Fibroblast of mammary gland (primary cell): ENCODE data around the gene MFSD12.
A peak's percentile ranks its signal among the peaks of the same experiment; 100 is the strongest.
"Not testable (repeated sequence)": the region's sequence is repeated elsewhere in the genome, so short reads cannot be mapped to it uniquely, and the experiment has no call there.

Source experiments
- DNase-seq: peaks from one replicate; pipeline ENCODE4 v3.0.0-alpha.2; 2010; ENCODE audit warnings: low read depth
- H3K4me3 ChIP-seq: 2 replicates; pipeline ENCODE4 v1.5.1; 2011; ENCODE audit warnings: low read depth, mild to moderate bottlenecking, low read length, moderate library complexity; ENCODE audit not compliant: control insufficient read depth
- CTCF ChIP-seq: conservative IDR thresholded peaks from 2 replicates; pipeline ENCODE4 v1.5.1; 2011; ENCODE audit warnings: low read depth, low read length, inconsistent platforms; ENCODE audit not compliant: control insufficient read depth, insufficient read depth

MFSD12 gene

GRCh38 chr19:3585301-3586126 is 28.1 kb upstream of the MFSD12 start, which contains the start of gene GIPC3:
Gene GIPC3, plus strand, starts transcription at chr19:3585478. Its CDS starts 120 bp downstream, at chr19:3585598.
- DNase-seq, result no peak
- no peak within 1 kb of the TSS for H3K4me3 ChIP-seq
- TF ChIP-seq CTCF, result no peak

GRCh38 chr19:3584036-3584802 is 26.8 kb upstream of the MFSD12 start:
- not testable (repeated sequence) for DNase-seq, H3K4me3 ChIP-seq

GRCh38 chr19:3581792-3582191 is 24.4 kb upstream of the MFSD12 start:
- DNase-seq, result not testable (repeated sequence)

GRCh38 chr19:3580156-3580934 is 23.0 kb upstream of the MFSD12 start:
- TF ChIP-seq CTCF, result no peak
- DNase-seq, result peak; percentile 98
- H3K4me3 ChIP-seq, result no peak overlapping the region

More at GRCh38 chr19:3581792-3582191, 24.4 kb upstream of the MFSD12 start:
- not testable (repeated sequence) for H3K4me3 ChIP-seq

GRCh38 chr19:3578390-3578789 is 21.0 kb upstream of the MFSD12 start:
- TF ChIP-seq CTCF, result no peak
- no peak overlapping the region for H3K4me3 ChIP-seq
- DNase-seq, result no peak

GRCh38 chr19:3577723-3578344 is 20.4 kb upstream of the MFSD12 start:
- H3K4me3 ChIP-seq, result no peak overlapping the region
- no peak for DNase-seq
- no peak for TF ChIP-seq CTCF

- TF ChIP-seq CTCF, result no peak
- peak overlapping the region; percentile 6 for H3K4me3 ChIP-seq
- DNase-seq, result peak; percentile 79
Measured at GRCh38 chr19:3576696-3577443, 19.5 kb upstream of the MFSD12 start.
